ENCODE measurements around the gene TCIRG1. TPM values are rescaled to one million over a fixed set of nuclear protein-coding genes. Genes with fewer than 3 reads are reported as not detected.
A peak's percentile ranks its signal among the peaks of the same experiment; 100 is the strongest.

Gene TCIRG1
- total RNA-seq, 4 donors from 2014 or later: 19.4 to 50.9 (median 41.2) TPM

- peak overlapping the region; percentile 69 for H3K4me3 ChIP-seq
- no peak for TF ChIP-seq POLR2A (IDR thresholded peaks at IDR 0.05)
- TF ChIP-seq EP300 (IDR thresholded peaks at IDR 0.05): no peak
- no peak for TF ChIP-seq POLR2AphosphoS5 (IDR thresholded peaks at IDR 0.05)
- no peak for TF ChIP-seq CTCF (IDR thresholded peaks at IDR 0.05)
- DNase-seq (ENCODE audit: low spot score in 2 of 2): peak; percentile 72 to 75
- H3K27me3 ChIP-seq: no peaks in the 10 kb centered on the region
- no peaks in the 10 kb centered on the region for H3K9me3 ChIP-seq
- H3K36me3 ChIP-seq: peaks cover 28% of the 10 kb centered on the region
- peaks cover 80% of the 10 kb centered on the region for H3K4me1 ChIP-seq
- 16% methylated on average over 3 of the region's 10 CpGs for WGBS
- H3K27ac ChIP-seq: peak overlapping the region; percentile 83
Observed at GRCh38 chr11:68039526-68040086, 781 bp downstream of the TCIRG1 start.

- peak overlapping the region; percentile 83 for H3K27ac ChIP-seq
- H3K9me3 ChIP-seq: no peaks in the 10 kb centered on the region
- H3K4me3 ChIP-seq: peak overlapping the region; percentile 69
- no peaks in the 10 kb centered on the region for H3K27me3 ChIP-seq
- no peak for TF ChIP-seq EP300 (IDR thresholded peaks at IDR 0.05)
- TF ChIP-seq POLR2A (IDR thresholded peaks at IDR 0.05): no peak
- TF ChIP-seq POLR2AphosphoS5 (IDR thresholded peaks at IDR 0.05): no peak
- TF ChIP-seq CTCF (IDR thresholded peaks at IDR 0.05): no peak
- peak; percentile 84 to 89 for DNase-seq (ENCODE audit: low spot score in 2 of 2)
- WGBS: 41% methylated on average over 9 of the region's 22 CpGs
- peaks cover 33% of the 10 kb centered on the region for H3K36me3 ChIP-seq
- H3K4me1 ChIP-seq: peaks cover 80% of the 10 kb centered on the region
Observed at GRCh38 chr11:68040101-68040956, 1.5 kb downstream of the TCIRG1 start.

- TF ChIP-seq POLR2AphosphoS5 (IDR thresholded peaks at IDR 0.05) (no peak), EP300 (IDR thresholded peaks at IDR 0.05) (no peak), POLR2A (IDR thresholded peaks at IDR 0.05) (no peak), CTCF (IDR thresholded peaks at IDR 0.05) (no peak)
- 75% methylated on average over 19 of the region's 23 CpGs for WGBS
- H3K27ac ChIP-seq: peak overlapping the region; percentile 83
- H3K4me3 ChIP-seq: peak overlapping the region; percentile 69
- H3K4me1 ChIP-seq: peaks cover 78% of the 10 kb centered on the region
- H3K36me3 ChIP-seq: peaks cover 41% of the 10 kb centered on the region
- H3K27me3 ChIP-seq: no peaks in the 10 kb centered on the region
- peak; percentile 66 to 78 for DNase-seq (ENCODE audit: low spot score in 2 of 2)
- no peaks in the 10 kb centered on the region for H3K9me3 ChIP-seq
Observed at GRCh38 chr11:68040957-68041591, 2.2 kb downstream of the TCIRG1 start.

- TF ChIP-seq CTCF (IDR thresholded peaks at IDR 0.05) (no peak), POLR2AphosphoS5 (IDR thresholded peaks at IDR 0.05) (no peak), POLR2A (IDR thresholded peaks at IDR 0.05) (no peak), EP300 (IDR thresholded peaks at IDR 0.05) (no peak)
- Histone ChIP-seq H3K36me3 (peaks cover 43% of the 10 kb centered on the region), H3K4me1 (peaks cover 72% of the 10 kb centered on the region), H3K27ac (no peak overlapping the region), H3K4me3 (no peak overlapping the region), H3K9me3 (no peaks in the 10 kb centered on the region), H3K27me3 (no peaks in the 10 kb centered on the region)
- DNase-seq (ENCODE audit: low spot score in 2 of 2): peak; percentile 51 to 75
- WGBS: 100% methylated on average over 2 of the region's 12 CpGs
Observed at GRCh38 chr11:68041617-68042218, 2.9 kb downstream of the TCIRG1 start.

All from suprapubic skin (tissue), 4 donors.